WTC11 (cell line): Measurements from ENCODE around the gene TMEM50B. TPM values are rescaled to one million over a fixed set of nuclear protein-coding genes. Genes with fewer than 3 reads are reported as not detected.

Experiments used
- ATAC-seq: fragments of 200-7000 bp; cut with Tn5 transposase; 2 replicates; pipeline ENCODE4 v1.10.0; 2021; ENCODE audit warnings: mild to moderate bottlenecking, moderate library complexity
- CTCF ChIA-PET: fragments of 300-600 bp; sonication (Branson Sonifier 250); formaldehyde crosslinking; loops from one replicate; lab custom pipeline; 2021; ENCODE audit warnings: antibody characterized with exemption; lab: Charles Lee
- POLR2A ChIA-PET: fragments of 350-600 bp; sonication (Branson Sonifier 250); formaldehyde crosslinking; loops from one replicate; lab custom pipeline; 2021; ENCODE audit warnings: antibody characterized with exemption; lab: Charles Lee
- DNase-seq: peaks from one replicate; pipeline ENCODE4 v3.0.0; 2021; ENCODE audit warnings: low spot score
- H3K27ac Mint-ChIP-seq: 2 replicates; pipeline ENCODE4 v1.8.0; 2021; ENCODE audit warnings: mixed read lengths
- H3K27me3 Mint-ChIP-seq: 2 replicates; pipeline ENCODE4 v1.8.0; 2021; ENCODE audit warnings: low read depth, mild to moderate bottlenecking, moderate library complexity, mixed read lengths
- H3K36me3 Mint-ChIP-seq: 2 replicates; pipeline ENCODE4 v1.8.0; 2021; ENCODE audit warnings: mixed read lengths
- H3K4me1 Mint-ChIP-seq: 2 replicates; pipeline ENCODE4 v1.8.0; 2022; ENCODE audit warnings: mixed read lengths
- H3K4me3 Mint-ChIP-seq: 2 replicates; pipeline ENCODE4 v1.8.0; 2021; ENCODE audit warnings: mild to moderate bottlenecking, moderate library complexity, mixed read lengths
- H3K9me3 Mint-ChIP-seq: 2 replicates; pipeline ENCODE4 v1.8.0; 2021; ENCODE audit warnings: mixed read lengths
- ETV6 ChIP-seq: sonication (generic); formaldehyde crosslinking; IDR thresholded peaks from 2 replicates; pipeline ENCODE4 v1.8.1; 2022; ENCODE audit warnings: mild to moderate bottlenecking, missing genetic modification reagents
- FOXK1 ChIP-seq: sonication (generic); formaldehyde crosslinking; IDR thresholded peaks from 2 replicates; pipeline ENCODE4 v1.8.0; 2022; ENCODE audit warnings: mild to moderate bottlenecking, moderate library complexity, missing genetic modification reagents
- GRHL2 ChIP-seq: fragments of 250-450 bp; sonication (Bioruptor Pico); IDR thresholded peaks from 2 replicates; pipeline ENCODE4 v1.8.0; 2022; ENCODE audit warnings: mild to moderate bottlenecking, moderate library complexity; ENCODE audit not compliant: insufficient replicate concordance, severe bottlenecking
- HMGA2 ChIP-seq: fragments of 250-450 bp; sonication (Bioruptor Pico); IDR thresholded peaks from 2 replicates; pipeline ENCODE4 v1.4.0; 2021; ENCODE audit warnings: mild to moderate bottlenecking, moderate library complexity
- JAZF1 ChIP-seq: fragments of 250-450 bp; sonication (Bioruptor Pico); IDR thresholded peaks from 2 replicates; pipeline ENCODE4 v1.9.0; 2021; ENCODE audit warnings: moderate library complexity, mild to moderate bottlenecking, inconsistent platforms
- JUN ChIP-seq: sonication (generic); formaldehyde crosslinking; IDR thresholded peaks from 2 replicates; pipeline ENCODE4 v1.8.0; 2023; ENCODE audit warnings: mild to moderate bottlenecking, missing genetic modification reagents
- MXD4 ChIP-seq: fragments of 250-450 bp; sonication (Bioruptor Pico); IDR thresholded peaks from 2 replicates; pipeline ENCODE4 v1.8.0; 2021; ENCODE audit warnings: mild to moderate bottlenecking, moderate library complexity, borderline replicate concordance
- NFATC4 ChIP-seq: fragments of 250-450 bp; sonication (Bioruptor Pico); IDR thresholded peaks from 2 replicates; pipeline ENCODE4 v1.9.0; 2021; ENCODE audit warnings: mild to moderate bottlenecking
- NFYB ChIP-seq: sonication (generic); formaldehyde crosslinking; conservative IDR thresholded peaks from 2 replicates; pipeline ENCODE4 v1.8.0; 2022; ENCODE audit warnings: low read depth, missing genetic modification reagents
- SMAD4 ChIP-seq: sonication (generic); formaldehyde crosslinking; IDR thresholded peaks from 2 replicates; pipeline ENCODE4 v1.8.0; 2022; ENCODE audit warnings: mild to moderate bottlenecking, missing genetic modification reagents
- SOX15 ChIP-seq: fragments of 250-450 bp; sonication (Bioruptor Pico); IDR thresholded peaks from 2 replicates; pipeline ENCODE4 v1.9.0; 2021; ENCODE audit warnings: mild to moderate bottlenecking
- ZNF219 ChIP-seq: sonication (generic); formaldehyde crosslinking; IDR thresholded peaks from 2 replicates; pipeline ENCODE4 v1.8.0; 2023; ENCODE audit warnings: missing genetic modification reagents, mild to moderate bottlenecking, borderline replicate concordance
- ZNF671 ChIP-seq: fragments of 250-450 bp; sonication (Bioruptor Pico); IDR thresholded peaks from 2 replicates; pipeline ENCODE4 v1.8.0; 2021; ENCODE audit warnings: mild to moderate bottlenecking
- total RNA-seq: library from RNA; stranded (reverse); gene quantifications from 3 replicates; pipeline ENCODE4 v1.2.3, GENCODE V29; 2021
- TF ChIP-seq, protein P1 (sequence below): fragments of 250-450 bp; sonication (Bioruptor Pico); IDR thresholded peaks from 2 replicates; pipeline ENCODE4 v1.9.0; 2021; ENCODE audit warnings: mild to moderate bottlenecking, borderline replicate concordance
- TF ChIP-seq, protein P2 (sequence below): fragments of 250-450 bp; sonication (Bioruptor Pico); IDR thresholded peaks from 2 replicates; pipeline ENCODE4 v1.9.0; 2021; ENCODE audit warnings: mild to moderate bottlenecking
- TF ChIP-seq, protein P3 (sequence below): fragments of 250-450 bp; sonication (Bioruptor Pico); IDR thresholded peaks from 2 replicates; pipeline ENCODE4 v1.8.0; 2021; ENCODE audit warnings: mild to moderate bottlenecking
- TF ChIP-seq, protein P4 (sequence below): fragments of 250-450 bp; sonication (Bioruptor Pico); conservative IDR thresholded peaks from 2 replicates; pipeline ENCODE4 v1.9.0; 2021; ENCODE audit warnings: mild to moderate bottlenecking
- TF ChIP-seq, protein P5 (sequence below): sonication (generic); formaldehyde crosslinking; IDR thresholded peaks from 2 replicates; pipeline ENCODE4 v1.8.1; 2022; ENCODE audit warnings: low read depth, mild to moderate bottlenecking, moderate library complexity, missing genetic modification reagents, borderline replicate concordance
- TF ChIP-seq, protein P6 (sequence below): sonication (generic); formaldehyde crosslinking; IDR thresholded peaks from 2 replicates; pipeline ENCODE4 v1.8.1; 2023; ENCODE audit warnings: mild to moderate bottlenecking, missing genetic modification reagents

Gene TMEM50B
- total RNA-seq, 1 experiment from 2014 or later, result 25.4 TPM

DNA sequence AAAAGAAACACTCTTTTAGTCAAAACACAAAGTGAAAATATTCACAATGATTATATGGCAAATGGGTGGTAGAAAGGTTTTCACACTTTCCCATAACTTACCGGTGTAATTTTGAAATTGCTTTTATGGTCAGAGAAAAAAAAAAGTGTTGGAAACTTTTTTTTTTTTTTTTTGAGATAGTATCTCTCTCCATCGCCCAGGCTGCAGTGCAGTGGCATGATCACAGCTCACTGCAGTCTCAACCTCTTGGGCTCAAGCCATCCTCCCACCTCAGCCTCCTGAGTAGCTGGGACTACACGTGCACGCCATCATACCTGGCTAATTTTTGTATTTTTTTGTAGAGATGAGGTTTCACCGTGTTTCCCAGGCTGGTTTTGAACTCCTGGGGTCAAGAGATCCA, 73.3 kb downstream of the TMEM50B start:
- CTCF ChIA-PET, result interaction anchor here (0.7 kb wide), 1 partner anchor 413 kb away, joined by 3 read pairs; no protein-coding TSS in a partner anchor
- TF ChIP-seq MXD4 (CRISPR knock-in tag) (no peak), NFYB (CRISPR knock-in tag) (no peak), JUN (no peak), FOXK1 (CRISPR knock-in tag) (no peak), NFATC4 (CRISPR knock-in tag) (no peak), JAZF1 (CRISPR knock-in tag) (no peak), SOX15 (CRISPR knock-in tag) (no peak), GRHL2 (CRISPR knock-in tag) (no peak), ZNF219 (CRISPR knock-in tag) (no peak), ZNF671 (CRISPR knock-in tag) (no peak), ETV6 (no peak), SMAD4 (CRISPR knock-in tag) (no peak), HMGA2 (CRISPR knock-in tag) (no peak)
- TF ChIP-seq, protein P1, sequence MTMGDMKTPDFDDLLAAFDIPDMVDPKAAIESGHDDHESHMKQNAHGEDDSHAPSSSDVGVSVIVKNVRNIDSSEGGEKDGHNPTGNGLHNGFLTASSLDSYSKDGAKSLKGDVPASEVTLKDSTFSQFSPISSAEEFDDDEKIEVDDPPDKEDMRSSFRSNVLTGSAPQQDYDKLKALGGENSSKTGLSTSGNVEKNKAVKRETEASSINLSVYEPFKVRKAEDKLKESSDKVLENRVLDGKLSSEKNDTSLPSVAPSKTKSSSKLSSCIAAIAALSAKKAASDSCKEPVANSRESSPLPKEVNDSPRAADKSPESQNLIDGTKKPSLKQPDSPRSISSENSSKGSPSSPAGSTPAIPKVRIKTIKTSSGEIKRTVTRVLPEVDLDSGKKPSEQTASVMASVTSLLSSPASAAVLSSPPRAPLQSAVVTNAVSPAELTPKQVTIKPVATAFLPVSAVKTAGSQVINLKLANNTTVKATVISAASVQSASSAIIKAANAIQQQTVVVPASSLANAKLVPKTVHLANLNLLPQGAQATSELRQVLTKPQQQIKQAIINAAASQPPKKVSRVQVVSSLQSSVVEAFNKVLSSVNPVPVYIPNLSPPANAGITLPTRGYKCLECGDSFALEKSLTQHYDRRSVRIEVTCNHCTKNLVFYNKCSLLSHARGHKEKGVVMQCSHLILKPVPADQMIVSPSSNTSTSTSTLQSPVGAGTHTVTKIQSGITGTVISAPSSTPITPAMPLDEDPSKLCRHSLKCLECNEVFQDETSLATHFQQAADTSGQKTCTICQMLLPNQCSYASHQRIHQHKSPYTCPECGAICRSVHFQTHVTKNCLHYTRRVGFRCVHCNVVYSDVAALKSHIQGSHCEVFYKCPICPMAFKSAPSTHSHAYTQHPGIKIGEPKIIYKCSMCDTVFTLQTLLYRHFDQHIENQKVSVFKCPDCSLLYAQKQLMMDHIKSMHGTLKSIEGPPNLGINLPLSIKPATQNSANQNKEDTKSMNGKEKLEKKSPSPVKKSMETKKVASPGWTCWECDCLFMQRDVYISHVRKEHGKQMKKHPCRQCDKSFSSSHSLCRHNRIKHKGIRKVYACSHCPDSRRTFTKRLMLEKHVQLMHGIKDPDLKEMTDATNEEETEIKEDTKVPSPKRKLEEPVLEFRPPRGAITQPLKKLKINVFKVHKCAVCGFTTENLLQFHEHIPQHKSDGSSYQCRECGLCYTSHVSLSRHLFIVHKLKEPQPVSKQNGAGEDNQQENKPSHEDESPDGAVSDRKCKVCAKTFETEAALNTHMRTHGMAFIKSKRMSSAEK (CRISPR knock-in tag), result no peak
- TF ChIP-seq, protein P2, sequence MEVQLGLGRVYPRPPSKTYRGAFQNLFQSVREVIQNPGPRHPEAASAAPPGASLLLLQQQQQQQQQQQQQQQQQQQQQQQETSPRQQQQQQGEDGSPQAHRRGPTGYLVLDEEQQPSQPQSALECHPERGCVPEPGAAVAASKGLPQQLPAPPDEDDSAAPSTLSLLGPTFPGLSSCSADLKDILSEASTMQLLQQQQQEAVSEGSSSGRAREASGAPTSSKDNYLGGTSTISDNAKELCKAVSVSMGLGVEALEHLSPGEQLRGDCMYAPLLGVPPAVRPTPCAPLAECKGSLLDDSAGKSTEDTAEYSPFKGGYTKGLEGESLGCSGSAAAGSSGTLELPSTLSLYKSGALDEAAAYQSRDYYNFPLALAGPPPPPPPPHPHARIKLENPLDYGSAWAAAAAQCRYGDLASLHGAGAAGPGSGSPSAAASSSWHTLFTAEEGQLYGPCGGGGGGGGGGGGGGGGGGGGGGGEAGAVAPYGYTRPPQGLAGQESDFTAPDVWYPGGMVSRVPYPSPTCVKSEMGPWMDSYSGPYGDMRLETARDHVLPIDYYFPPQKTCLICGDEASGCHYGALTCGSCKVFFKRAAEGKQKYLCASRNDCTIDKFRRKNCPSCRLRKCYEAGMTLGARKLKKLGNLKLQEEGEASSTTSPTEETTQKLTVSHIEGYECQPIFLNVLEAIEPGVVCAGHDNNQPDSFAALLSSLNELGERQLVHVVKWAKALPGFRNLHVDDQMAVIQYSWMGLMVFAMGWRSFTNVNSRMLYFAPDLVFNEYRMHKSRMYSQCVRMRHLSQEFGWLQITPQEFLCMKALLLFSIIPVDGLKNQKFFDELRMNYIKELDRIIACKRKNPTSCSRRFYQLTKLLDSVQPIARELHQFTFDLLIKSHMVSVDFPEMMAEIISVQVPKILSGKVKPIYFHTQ (CRISPR knock-in tag), result no peak
- TF ChIP-seq, protein P3, sequence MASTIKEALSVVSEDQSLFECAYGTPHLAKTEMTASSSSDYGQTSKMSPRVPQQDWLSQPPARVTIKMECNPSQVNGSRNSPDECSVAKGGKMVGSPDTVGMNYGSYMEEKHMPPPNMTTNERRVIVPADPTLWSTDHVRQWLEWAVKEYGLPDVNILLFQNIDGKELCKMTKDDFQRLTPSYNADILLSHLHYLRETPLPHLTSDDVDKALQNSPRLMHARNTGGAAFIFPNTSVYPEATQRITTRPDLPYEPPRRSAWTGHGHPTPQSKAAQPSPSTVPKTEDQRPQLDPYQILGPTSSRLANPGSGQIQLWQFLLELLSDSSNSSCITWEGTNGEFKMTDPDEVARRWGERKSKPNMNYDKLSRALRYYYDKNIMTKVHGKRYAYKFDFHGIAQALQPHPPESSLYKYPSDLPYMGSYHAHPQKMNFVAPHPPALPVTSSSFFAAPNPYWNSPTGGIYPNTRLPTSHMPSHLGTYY (CRISPR knock-in tag), result no peak
- TF ChIP-seq, protein P4, sequence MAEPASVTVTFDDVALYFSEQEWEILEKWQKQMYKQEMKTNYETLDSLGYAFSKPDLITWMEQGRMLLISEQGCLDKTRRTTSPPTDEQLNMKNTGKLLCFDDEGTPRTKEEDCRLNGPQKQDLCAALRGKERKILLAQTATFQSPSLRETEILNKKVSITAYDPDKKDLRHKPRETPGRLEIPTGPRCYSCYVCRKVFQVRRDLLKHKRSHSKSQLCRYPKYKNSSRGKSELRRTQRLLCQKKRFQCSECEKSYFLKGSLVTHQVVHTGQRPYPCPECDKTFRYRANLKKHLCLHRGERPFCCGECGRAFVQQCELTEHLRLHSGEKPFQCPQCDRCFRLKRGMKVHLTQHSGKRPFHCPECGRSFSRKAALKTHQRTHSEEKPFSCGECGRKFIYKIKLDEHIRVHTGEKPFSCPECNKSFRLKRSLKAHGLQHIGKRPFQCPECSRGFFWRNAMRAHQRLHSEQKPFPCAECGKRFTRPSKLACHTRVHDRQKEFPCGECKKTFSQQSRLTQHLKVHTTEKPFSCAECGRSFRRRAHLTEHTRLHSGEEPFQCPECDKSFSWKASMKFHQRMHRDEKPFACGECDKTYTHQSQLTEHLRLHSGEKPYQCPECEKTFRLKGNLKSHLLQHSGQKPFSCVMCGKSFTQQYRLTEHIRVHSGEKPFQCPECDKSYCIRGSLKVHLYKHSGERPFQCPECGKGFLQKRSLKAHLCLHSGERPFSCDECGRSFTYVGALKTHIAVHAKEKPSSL, result no peak
- TF ChIP-seq, protein P5, sequence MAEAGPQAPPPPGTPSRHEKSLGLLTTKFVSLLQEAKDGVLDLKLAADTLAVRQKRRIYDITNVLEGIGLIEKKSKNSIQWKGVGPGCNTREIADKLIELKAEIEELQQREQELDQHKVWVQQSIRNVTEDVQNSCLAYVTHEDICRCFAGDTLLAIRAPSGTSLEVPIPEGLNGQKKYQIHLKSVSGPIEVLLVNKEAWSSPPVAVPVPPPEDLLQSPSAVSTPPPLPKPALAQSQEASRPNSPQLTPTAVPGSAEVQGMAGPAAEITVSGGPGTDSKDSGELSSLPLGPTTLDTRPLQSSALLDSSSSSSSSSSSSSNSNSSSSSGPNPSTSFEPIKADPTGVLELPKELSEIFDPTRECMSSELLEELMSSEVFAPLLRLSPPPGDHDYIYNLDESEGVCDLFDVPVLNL (CRISPR knock-in tag), result no peak
- TF ChIP-seq, protein P6, sequence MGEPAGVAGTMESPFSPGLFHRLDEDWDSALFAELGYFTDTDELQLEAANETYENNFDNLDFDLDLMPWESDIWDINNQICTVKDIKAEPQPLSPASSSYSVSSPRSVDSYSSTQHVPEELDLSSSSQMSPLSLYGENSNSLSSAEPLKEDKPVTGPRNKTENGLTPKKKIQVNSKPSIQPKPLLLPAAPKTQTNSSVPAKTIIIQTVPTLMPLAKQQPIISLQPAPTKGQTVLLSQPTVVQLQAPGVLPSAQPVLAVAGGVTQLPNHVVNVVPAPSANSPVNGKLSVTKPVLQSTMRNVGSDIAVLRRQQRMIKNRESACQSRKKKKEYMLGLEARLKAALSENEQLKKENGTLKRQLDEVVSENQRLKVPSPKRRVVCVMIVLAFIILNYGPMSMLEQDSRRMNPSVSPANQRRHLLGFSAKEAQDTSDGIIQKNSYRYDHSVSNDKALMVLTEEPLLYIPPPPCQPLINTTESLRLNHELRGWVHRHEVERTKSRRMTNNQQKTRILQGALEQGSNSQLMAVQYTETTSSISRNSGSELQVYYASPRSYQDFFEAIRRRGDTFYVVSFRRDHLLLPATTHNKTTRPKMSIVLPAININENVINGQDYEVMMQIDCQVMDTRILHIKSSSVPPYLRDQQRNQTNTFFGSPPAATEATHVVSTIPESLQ (CRISPR knock-in tag), result no peak
- TF ChIP-seq, all 79 proteins: peak for 0

More for the DNA sequence above, 73.3 kb downstream of the TMEM50B start:
- Mint-ChIP-seq H3K4me1 (peaks cover 17% of the 10 kb centered on the region), H3K4me3 (no peak overlapping the region), H3K9me3 (no peaks in the 10 kb centered on the region), H3K36me3 (peaks cover 5% of the 10 kb centered on the region; the same call in 1 of the 2 replicates), H3K27me3 (no peaks in the 10 kb centered on the region), H3K27ac (peak overlapping the region; percentile 7; the same call in 1 of the 2 replicates)
- ATAC-seq (no peak), DNase-seq (no peak)
- POLR2A ChIA-PET, result interaction anchor here (0.7 to 1.6 kb wide), 2 partner anchors 82 to 148 kb away, joined by 3 to 6 read pairs; partner anchors contain the start of gene IFNAR1
